Measurements from ENCODE around the gene FKBP10.

DNA sequence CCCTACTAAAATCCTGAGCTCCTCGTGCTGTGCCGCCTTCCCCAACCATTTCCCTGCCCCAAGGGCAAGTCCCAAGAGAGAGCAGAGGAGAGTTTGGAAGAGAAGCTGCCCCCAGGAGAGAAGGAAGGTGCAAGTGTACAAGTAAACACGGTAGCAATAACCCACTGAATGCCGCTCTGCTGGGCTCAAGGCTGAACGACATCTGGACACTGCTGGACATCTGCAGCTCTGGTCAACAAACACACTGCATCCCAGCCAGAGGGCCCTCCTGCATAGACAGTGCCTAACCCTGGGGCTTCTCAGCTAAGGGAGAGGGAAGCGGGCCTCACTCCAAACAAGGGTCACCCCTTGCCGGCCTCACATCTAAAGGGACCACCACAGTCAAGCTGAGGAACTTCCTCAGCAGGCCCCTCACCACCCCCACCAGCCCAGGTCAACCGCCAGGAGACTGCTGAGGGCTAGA lies 39.0 kb upstream of the FKBP10 start:
- TF ChIP-seq CTCF (IDR thresholded peaks at IDR 0.05) (no peak), POLR2A (IDR thresholded peaks at IDR 0.05) (no peak)

Data from breast epithelium (tissue), 3 donors.